Astrocyte (in vitro differentiated cells and primary cell): ENCODE results near the gene ANKDD1A. TPM values are rescaled to one million over a fixed set of nuclear protein-coding genes. Genes with fewer than 3 reads are reported as not detected.

Experiments
- DNase-seq: peaks from one replicate; pipeline ENCODE4 v3.0.0-alpha.2; 2010; ENCODE audit warnings: low read depth
- FAIRE-seq: peaks from 2 replicates; lab custom pipeline; 2011; peaks lifted over from hg19 to GRCh38; lab: Jason Lieb, UNC
- H2AFZ ChIP-seq: 2 replicates; pipeline ENCODE4 v1.6.0; 2012; ENCODE audit warnings: low read depth, low read length, inconsistent platforms
- H3K27ac ChIP-seq: 2 replicates; pipeline ENCODE4 v1.5.1; 2011; ENCODE audit warnings: low read depth, low read length, inconsistent platforms
- H3K27me3 ChIP-seq: 2 replicates; pipeline ENCODE4 v1.6.0; 2011; ENCODE audit warnings: low read length, inconsistent platforms; ENCODE audit not compliant: insufficient read depth
- H3K36me3 ChIP-seq: 2 replicates; pipeline ENCODE4 v1.5.1; 2011; ENCODE audit warnings: low read length, inconsistent platforms; ENCODE audit not compliant: insufficient read depth
- H3K4me1 ChIP-seq: 2 replicates; pipeline ENCODE4 v1.5.1; 2011; ENCODE audit warnings: low read length, inconsistent platforms; ENCODE audit not compliant: insufficient read depth
- H3K4me2 ChIP-seq: 2 replicates; pipeline ENCODE4 v1.6.0; 2012; ENCODE audit warnings: low read length, inconsistent platforms
- H3K4me3 ChIP-seq: 2 replicates; pipeline ENCODE4 v1.5.1; 2011; ENCODE audit warnings: low read depth, mild to moderate bottlenecking, low read length, inconsistent platforms; ENCODE audit not compliant: insufficient read depth
- H3K79me2 ChIP-seq: 2 replicates; pipeline ENCODE4 v1.6.0; 2012; ENCODE audit warnings: mild to moderate bottlenecking, low read length, inconsistent platforms; ENCODE audit not compliant: insufficient read depth
- H3K9ac ChIP-seq: 2 replicates; pipeline ENCODE4 v1.6.0; 2012; ENCODE audit warnings: mild to moderate bottlenecking, low read length, inconsistent platforms
- H3K9me3 ChIP-seq: 2 replicates; pipeline ENCODE4 v1.5.1; 2012; ENCODE audit warnings: low read depth, mild to moderate bottlenecking, low read length, inconsistent platforms; ENCODE audit not compliant: insufficient read depth
- H4K20me1 ChIP-seq: 2 replicates; pipeline ENCODE4 v1.6.0; 2012; ENCODE audit warnings: low read length, inconsistent platforms; ENCODE audit not compliant: insufficient read depth
- H3K27ac Mint-ChIP-seq: one replicate; pipeline ENCODE4 v1.8.0; 2021; ENCODE audit warnings: mild to moderate bottlenecking, mixed read lengths; ENCODE audit not compliant: unreplicated experiment
- H3K27me3 Mint-ChIP-seq: one replicate; pipeline ENCODE4 v1.8.0; 2021; ENCODE audit warnings: low read depth, mixed read lengths; ENCODE audit not compliant: unreplicated experiment
- H3K36me3 Mint-ChIP-seq: one replicate; pipeline ENCODE4 v1.8.0; 2021; ENCODE audit warnings: low read depth, mixed read lengths; ENCODE audit not compliant: unreplicated experiment
- H3K4me1 Mint-ChIP-seq: one replicate; pipeline ENCODE4 v1.8.0; 2021; ENCODE audit warnings: low read depth, mixed read lengths; ENCODE audit not compliant: unreplicated experiment
- H3K4me3 Mint-ChIP-seq: one replicate; pipeline ENCODE4 v1.8.0; 2021; ENCODE audit warnings: mild to moderate bottlenecking, moderate library complexity, mixed read lengths; ENCODE audit not compliant: unreplicated experiment
- H3K9me3 Mint-ChIP-seq: one replicate; pipeline ENCODE4 v1.8.0; 2021; ENCODE audit warnings: mild to moderate bottlenecking, mixed read lengths; ENCODE audit not compliant: unreplicated experiment
- CTCF ChIP-seq: IDR thresholded peaks from 2 replicates; pipeline ENCODE4 v1.5.1; 2011; ENCODE audit warnings: low read depth, mild to moderate bottlenecking, inconsistent platforms, low read length, moderate library complexity; ENCODE audit not compliant: insufficient read depth
- EZH2 ChIP-seq: IDR thresholded peaks from 2 replicates; pipeline ENCODE4 v1.6.1; 2012; ENCODE audit warnings: mild to moderate bottlenecking, low read length, inconsistent platforms; ENCODE audit not compliant: insufficient read depth
- total RNA-seq: library from RNA; stranded (reverse); gene quantifications from 2 replicates; pipeline ENCODE4 v1.2.1, GENCODE V29; 2021

The ANKDD1A gene
- total RNA-seq, 1 donor from 2014 or later, result 1.6 TPM

DNA sequence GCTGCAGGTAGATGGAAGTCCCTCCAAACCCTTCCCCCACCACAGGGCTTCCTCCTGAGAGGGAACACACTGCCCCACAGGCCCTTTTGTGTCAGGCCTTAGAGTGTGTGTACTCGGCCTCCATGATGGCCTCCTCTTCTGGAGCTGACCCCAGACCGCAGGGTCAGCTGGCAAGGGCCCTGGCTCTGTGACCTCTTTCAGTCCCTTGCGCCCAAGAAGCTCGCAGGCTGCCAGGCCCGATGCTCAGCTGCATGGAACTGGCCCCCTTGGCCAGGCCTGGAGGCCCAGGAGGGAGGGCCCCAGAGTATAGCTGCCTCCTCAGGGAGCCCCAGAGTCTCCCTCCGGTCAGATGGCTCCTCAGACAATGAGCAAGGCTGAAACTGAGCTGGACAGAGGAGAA, 23.4 kb upstream of the ANKDD1A start:
- DNase-seq (no peak), FAIRE-seq (no peak)
- no peak overlapping the region for H3K9ac ChIP-seq
- H4K20me1 ChIP-seq, result no peaks in the 10 kb centered on the region
- H3K79me2 ChIP-seq, result no peaks in the 10 kb centered on the region
- no peaks in the 10 kb centered on the region for H3K9me3 ChIP-seq
- Mint-ChIP-seq H3K9me3 (no peaks in the 10 kb centered on the region), H3K4me1 (peaks cover 23% of the 10 kb centered on the region), H3K4me3 (no peak overlapping the region), H3K36me3 (no peaks in the 10 kb centered on the region), H3K27ac (no peak overlapping the region), H3K27me3 (no peaks in the 10 kb centered on the region)
- H3K4me3 ChIP-seq, result no peak overlapping the region
- H3K27me3 ChIP-seq, result no peaks in the 10 kb centered on the region
- H3K4me2 ChIP-seq, result no peak overlapping the region
- H2AFZ ChIP-seq, result no peak overlapping the region
- H3K36me3 ChIP-seq, result no peaks in the 10 kb centered on the region
- no peak overlapping the region for H3K27ac ChIP-seq
- TF ChIP-seq CTCF, result no peak
- TF ChIP-seq EZH2, result no peak
- H3K4me1 ChIP-seq, result peaks cover 12% of the 10 kb centered on the region

DNA sequence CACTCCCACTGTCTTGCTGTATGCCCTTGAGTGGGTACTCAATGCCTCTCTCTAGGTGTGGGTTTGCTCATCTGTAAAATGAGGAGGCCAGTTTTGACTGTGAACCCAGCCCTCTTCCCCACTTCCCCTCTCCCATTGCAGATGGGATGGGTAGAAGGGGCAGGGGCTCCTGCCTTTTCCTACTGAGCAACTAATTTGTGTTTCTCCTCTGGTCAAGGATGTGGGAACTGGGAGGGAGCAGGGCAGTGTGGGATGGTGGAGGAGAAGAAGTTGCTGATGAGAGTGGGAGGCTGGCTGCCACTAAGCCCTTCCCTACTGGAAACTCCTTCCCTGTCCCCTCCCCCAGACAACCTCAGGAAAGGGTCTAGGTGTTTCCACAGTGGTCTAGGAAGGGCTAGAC, 20.1 kb upstream of the ANKDD1A start:
- no peak overlapping the region for H3K4me3 ChIP-seq
- no peak for FAIRE-seq
- H3K4me3 Mint-ChIP-seq, result no peak overlapping the region
- no peak overlapping the region for H3K4me2 ChIP-seq
- no peaks in the 10 kb centered on the region for H3K79me2 ChIP-seq
- H3K9ac ChIP-seq, result no peak overlapping the region
- H3K27ac ChIP-seq, result no peak overlapping the region
- no peaks in the 10 kb centered on the region for H3K27me3 Mint-ChIP-seq
- H3K27me3 ChIP-seq, result no peaks in the 10 kb centered on the region
- H3K36me3 ChIP-seq, result no peaks in the 10 kb centered on the region
- H2AFZ ChIP-seq, result no peak overlapping the region
- no peak for TF ChIP-seq EZH2
- no peak for TF ChIP-seq CTCF
- H3K36me3 Mint-ChIP-seq, result no peaks in the 10 kb centered on the region
- peaks cover 29% of the 10 kb centered on the region for H3K4me1 Mint-ChIP-seq
- no peaks in the 10 kb centered on the region for H4K20me1 ChIP-seq
- H3K9me3 Mint-ChIP-seq, result no peaks in the 10 kb centered on the region
- H3K4me1 ChIP-seq, result peaks cover 9% of the 10 kb centered on the region
- no peak for DNase-seq
- H3K9me3 ChIP-seq, result no peaks in the 10 kb centered on the region
- no peak overlapping the region for H3K27ac Mint-ChIP-seq

GRCh38 chr15:64892847-64893403, 18.8 kb upstream of the ANKDD1A start:
- Histone ChIP-seq H3K36me3 (no peaks in the 10 kb centered on the region), H3K27me3 (no peaks in the 10 kb centered on the region), H3K9me3 (no peaks in the 10 kb centered on the region), H3K79me2 (no peaks in the 10 kb centered on the region), H2AFZ (no peak overlapping the region), H3K9ac (no peak overlapping the region), H3K4me2 (no peak overlapping the region), H3K27ac (no peak overlapping the region), H4K20me1 (no peaks in the 10 kb centered on the region), H3K4me1 (peaks cover 20% of the 10 kb centered on the region), H3K4me3 (no peak overlapping the region)
- Mint-ChIP-seq H3K9me3 (no peaks in the 10 kb centered on the region), H3K27ac (no peak overlapping the region), H3K4me1 (peaks cover 39% of the 10 kb centered on the region), H3K27me3 (no peaks in the 10 kb centered on the region), H3K36me3 (no peaks in the 10 kb centered on the region), H3K4me3 (no peak overlapping the region)
- no peak for TF ChIP-seq CTCF
- TF ChIP-seq EZH2, result no peak
- FAIRE-seq, result no peak
- DNase-seq, result no peak
